Testis (tissue), 2 donors: ENCODE results near the gene NADSYN1.

Experiments
- CTCF ChIP-seq, 3 experiments: fragments of 450-650 bp in 2 of 3; fragments of 200-600 bp in 1 of 3; sonication (generic) in 1 of 3; IDR thresholded peaks; one replicate each; pipeline ENCODE4 v1.5.1; 2016 to 2019; ENCODE audit warnings: antibody characterized with exemption in 3 of 3, mild to moderate bottlenecking in 2 of 3, moderate library complexity in 1 of 3
- POLR2A ChIP-seq: fragments of 450-650 bp; IDR thresholded peaks from one replicate; pipeline ENCODE4 v1.6.1; 2017; ENCODE audit warnings: antibody characterized with exemption, mild to moderate bottlenecking, moderate library complexity

- TF ChIP-seq CTCF (IDR thresholded peaks at IDR 0.05): no peak
- no peak for TF ChIP-seq POLR2A
These were observed 79.1 kb downstream of the NADSYN1 start for GRCh38 chr11:71532036-71532610.
